Measurements from ENCODE around the gene DUSP18.
"Not testable (repeated sequence)": the region's sequence is repeated elsewhere in the genome, so short reads cannot be mapped to it uniquely, and the experiment has no call there.

Gene DUSP18

DNA sequence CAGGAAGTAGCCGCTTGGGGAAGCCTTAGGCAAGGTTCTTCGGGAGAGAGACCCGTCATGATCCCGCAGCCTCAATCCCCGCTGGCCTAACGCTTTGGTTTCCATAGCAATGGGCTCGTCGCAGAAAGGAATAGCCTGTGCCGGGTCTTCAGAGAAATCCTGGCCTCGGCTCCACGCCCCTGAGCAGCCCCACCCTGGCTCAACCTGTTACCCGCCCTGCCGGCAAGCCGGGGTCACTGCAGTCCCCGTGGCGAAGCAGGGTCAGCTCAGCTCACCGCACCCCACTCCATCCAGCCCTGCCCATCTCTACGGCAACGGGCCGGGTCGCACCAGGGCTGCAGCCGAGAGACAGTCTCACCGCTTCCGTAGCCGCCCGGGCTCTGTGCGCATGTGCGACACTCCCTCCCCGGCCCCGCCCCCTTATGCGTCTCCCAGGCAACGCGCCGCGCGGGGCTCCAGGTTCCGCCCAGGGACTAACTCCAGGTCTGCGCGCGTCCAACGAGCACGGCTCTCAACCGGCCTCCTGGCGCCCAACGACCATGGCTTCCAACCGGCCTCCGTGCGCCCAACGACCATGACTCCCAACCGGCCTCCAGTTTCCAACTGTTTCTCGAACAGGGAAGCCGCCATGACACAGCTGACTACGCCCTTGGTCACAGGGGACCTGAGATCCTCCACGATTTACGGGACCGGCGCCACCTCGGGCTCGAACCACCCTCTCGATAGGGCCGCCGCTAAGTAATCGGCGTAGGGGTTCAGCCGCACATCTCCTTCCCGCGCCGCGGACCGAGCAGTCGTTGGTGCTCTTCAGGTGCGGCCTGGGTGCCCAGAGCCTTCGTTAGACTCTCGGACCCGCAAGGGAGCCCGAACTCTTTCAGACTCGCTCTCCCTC lies at the start of gene DUSP18:
TSS of gene DUSP18 (minus strand) at position 382 of the 892 bp plus-strand sequence. CDS start 3,872 bp downstream, outside the sequence.
- H3K9me3 Mint-ChIP-seq, result no peaks in the 10 kb centered on the region
- H3K27me3 Mint-ChIP-seq (ENCODE audit: low read depth), result peaks cover 10% of the 10 kb centered on the region
- peaks cover 17% of the 10 kb centered on the region for H3K4me1 Mint-ChIP-seq (ENCODE audit: low read depth)
- peak within 1 kb of the TSS; percentile 96 for H3K4me3 Mint-ChIP-seq
- peak; percentile 91 for DNase-seq (ENCODE audit: low spot score)
- peaks cover 11% of the 10 kb centered on the region for H3K36me3 Mint-ChIP-seq (ENCODE audit: low read depth)
- H3K27ac Mint-ChIP-seq, result peak within 1 kb of the TSS; percentile 93

GRCh38 chr22:30714062-30714461 lies 46.4 kb upstream of the DUSP18 start:
- H3K27ac Mint-ChIP-seq, result no peak overlapping the region
- no peaks in the 10 kb centered on the region for H3K9me3 Mint-ChIP-seq
- DNase-seq (ENCODE audit: low spot score), result no peak
- peaks cover 4% of the 10 kb centered on the region for H3K4me1 Mint-ChIP-seq (ENCODE audit: low read depth)
- no peaks in the 10 kb centered on the region for H3K36me3 Mint-ChIP-seq (ENCODE audit: low read depth)
- H3K4me3 Mint-ChIP-seq, result no peak overlapping the region
- H3K27me3 Mint-ChIP-seq (ENCODE audit: low read depth), result no peaks in the 10 kb centered on the region

- no peaks in the 10 kb centered on the region for H3K27me3 Mint-ChIP-seq (ENCODE audit: low read depth)
- H3K36me3 Mint-ChIP-seq (ENCODE audit: low read depth), result no peaks in the 10 kb centered on the region
- no peak overlapping the region for H3K27ac Mint-ChIP-seq
- no peak for DNase-seq (ENCODE audit: low spot score)
- no peaks in the 10 kb centered on the region for H3K9me3 Mint-ChIP-seq
- no peak overlapping the region for H3K4me3 Mint-ChIP-seq
- peaks cover 4% of the 10 kb centered on the region for H3K4me1 Mint-ChIP-seq (ENCODE audit: low read depth)
Measured at GRCh38 chr22:30712094-30712493, 44.4 kb upstream of the DUSP18 start.

- H3K4me1 Mint-ChIP-seq (ENCODE audit: low read depth), result peaks cover 19% of the 10 kb centered on the region
- not testable (repeated sequence) for H3K4me3 Mint-ChIP-seq; H3K27me3 Mint-ChIP-seq (ENCODE audit: low read depth); H3K27ac Mint-ChIP-seq; H3K9me3 Mint-ChIP-seq; H3K36me3 Mint-ChIP-seq (ENCODE audit: low read depth)
- DNase-seq (ENCODE audit: low spot score), result peak; percentile 23
Measured at GRCh38 chr22:30709980-30710379, 42.3 kb upstream of the DUSP18 start.

DNA sequence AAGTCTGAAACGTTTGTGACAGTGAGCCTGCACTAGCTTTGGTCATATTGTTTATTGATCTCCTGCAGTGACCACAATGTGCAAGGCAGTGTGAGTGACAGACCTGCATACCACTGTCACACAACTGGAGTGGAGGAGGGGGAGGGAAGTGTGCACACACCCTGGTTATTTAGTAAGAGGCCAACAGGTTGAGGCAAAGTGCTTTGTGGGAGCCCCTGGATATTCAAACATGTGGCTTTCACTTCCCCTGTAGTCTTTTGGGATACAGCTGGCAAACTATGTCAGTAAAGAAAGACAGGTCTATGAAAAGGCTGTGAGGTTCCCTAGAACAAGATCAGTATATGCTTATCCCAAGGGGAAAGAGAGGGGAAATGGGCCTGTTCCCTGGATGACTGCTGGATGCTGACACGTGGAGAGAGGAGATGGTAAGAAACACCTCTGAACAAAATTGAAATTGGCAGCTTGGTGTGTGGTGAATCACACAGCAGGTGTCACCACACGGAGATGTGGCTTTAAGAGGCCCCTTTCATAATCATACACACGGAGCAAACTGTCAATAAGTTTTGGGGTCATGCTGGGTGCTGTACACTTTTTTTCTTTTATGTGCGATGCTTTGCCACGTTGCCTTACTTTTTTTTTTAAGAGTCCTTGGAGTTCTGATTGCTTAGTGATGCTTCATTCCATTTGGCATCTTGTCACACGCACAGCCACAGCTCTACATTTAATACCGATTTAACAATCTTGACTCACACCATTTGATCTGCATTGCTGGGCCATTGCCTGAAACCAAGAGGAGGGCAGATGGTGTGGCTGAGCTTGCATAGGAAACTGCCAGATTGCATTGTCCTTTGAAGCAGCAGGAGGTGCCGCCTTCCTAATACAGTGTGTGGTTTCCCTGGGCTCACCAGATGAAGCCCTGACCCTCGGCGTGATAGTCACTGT lies 38.3 kb upstream of the DUSP18 start:
- H3K36me3 Mint-ChIP-seq (ENCODE audit: low read depth), result no peaks in the 10 kb centered on the region
- H3K27me3 Mint-ChIP-seq (ENCODE audit: low read depth), result no peaks in the 10 kb centered on the region
- H3K9me3 Mint-ChIP-seq, result no peaks in the 10 kb centered on the region
- peak overlapping the region; percentile 67 for H3K27ac Mint-ChIP-seq
- no peak overlapping the region for H3K4me3 Mint-ChIP-seq
- H3K4me1 Mint-ChIP-seq (ENCODE audit: low read depth), result peaks cover 19% of the 10 kb centered on the region
- DNase-seq (ENCODE audit: low spot score), result no peak

DNA sequence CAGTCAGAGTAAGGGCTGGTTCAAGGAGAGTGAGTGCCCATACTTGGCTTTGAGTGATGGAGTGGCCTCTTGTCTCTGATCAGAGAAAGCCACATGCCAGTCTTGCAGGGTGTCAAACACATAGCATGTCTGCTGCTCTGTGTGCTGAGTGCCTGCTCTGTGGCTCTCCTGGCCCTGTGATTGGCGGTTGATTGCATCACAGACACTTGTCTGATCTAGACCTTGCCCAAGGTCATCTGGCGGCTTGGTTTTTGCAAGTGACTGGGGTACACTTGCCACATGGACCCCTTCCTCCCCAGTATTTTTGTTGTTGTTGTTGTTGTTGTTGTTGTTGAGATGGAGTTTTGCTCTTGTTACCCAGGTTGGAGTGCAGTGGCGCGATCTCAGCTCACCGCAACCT lies 37.3 kb upstream of the DUSP18 start:
- H3K9me3 Mint-ChIP-seq, result no peaks in the 10 kb centered on the region
- peaks cover 16% of the 10 kb centered on the region for H3K4me1 Mint-ChIP-seq (ENCODE audit: low read depth)
- H3K4me3 Mint-ChIP-seq, result no peak overlapping the region
- H3K27ac Mint-ChIP-seq, result no peak overlapping the region
- DNase-seq (ENCODE audit: low spot score), result no peak
- H3K27me3 Mint-ChIP-seq (ENCODE audit: low read depth), result no peaks in the 10 kb centered on the region
- H3K36me3 Mint-ChIP-seq (ENCODE audit: low read depth), result no peaks in the 10 kb centered on the region

GRCh38 chr22:30702856-30703255 lies 35.2 kb upstream of the DUSP18 start:
- Mint-ChIP-seq H3K27ac (no peak overlapping the region), H3K4me3 (no peak overlapping the region), H3K9me3 (no peaks in the 10 kb centered on the region), H3K4me1 (ENCODE audit: low read depth) (peaks cover 15% of the 10 kb centered on the region), H3K36me3 (ENCODE audit: low read depth) (no peaks in the 10 kb centered on the region), H3K27me3 (ENCODE audit: low read depth) (no peaks in the 10 kb centered on the region)
- DNase-seq (ENCODE audit: low spot score), result no peak

DNA sequence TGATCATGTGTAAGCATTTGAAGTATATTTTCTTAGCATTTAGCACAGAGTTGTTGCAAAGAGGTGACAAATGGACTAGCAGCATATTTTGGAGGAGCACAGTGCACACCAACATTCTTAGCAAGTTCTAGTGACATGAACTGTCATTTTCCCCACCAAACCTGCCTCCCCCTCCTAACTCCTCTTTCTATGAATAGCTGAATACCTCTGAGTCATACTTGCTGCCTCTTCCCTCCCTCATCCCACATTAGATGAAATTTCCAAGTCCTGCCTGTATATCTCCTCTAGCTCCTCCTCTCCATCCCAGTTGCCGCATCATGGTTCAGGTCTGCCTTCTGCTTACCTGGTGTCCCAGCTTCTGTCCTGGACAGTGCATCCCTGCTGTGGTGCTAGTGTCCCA lies 34.2 kb upstream of the DUSP18 start:
- Mint-ChIP-seq H3K4me1 (ENCODE audit: low read depth) (peaks cover 15% of the 10 kb centered on the region), H3K4me3 (no peak overlapping the region), H3K27ac (no peak overlapping the region), H3K36me3 (ENCODE audit: low read depth) (no peaks in the 10 kb centered on the region), H3K27me3 (ENCODE audit: low read depth) (peaks cover 2% of the 10 kb centered on the region), H3K9me3 (no peaks in the 10 kb centered on the region)
- no peak for DNase-seq (ENCODE audit: low spot score)

DNA sequence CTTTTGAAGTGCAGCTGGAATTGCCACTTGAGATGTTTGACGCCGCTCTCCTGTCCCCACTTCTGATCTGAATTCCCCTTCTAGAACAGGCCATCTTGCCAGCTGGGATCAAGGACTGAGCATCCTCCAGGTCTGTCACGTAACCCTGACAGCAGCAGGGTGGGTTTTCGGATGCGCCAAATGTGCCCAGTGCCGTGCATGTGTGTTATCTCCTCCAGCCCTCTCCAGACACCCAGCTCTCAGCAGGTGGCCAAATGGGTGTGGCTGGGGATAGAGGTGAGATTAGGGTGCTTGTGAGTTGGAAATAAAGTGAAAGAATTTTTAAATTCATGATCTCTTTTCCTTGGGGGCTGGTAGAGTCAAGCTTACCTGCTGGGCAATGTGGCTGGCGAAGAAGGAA lies 30.3 kb upstream of the DUSP18 start:
- Mint-ChIP-seq H3K27me3 (ENCODE audit: low read depth) (peaks cover 21% of the 10 kb centered on the region), H3K4me1 (ENCODE audit: low read depth) (peaks cover 3% of the 10 kb centered on the region), H3K9me3 (no peaks in the 10 kb centered on the region), H3K36me3 (ENCODE audit: low read depth) (peaks cover 2% of the 10 kb centered on the region), H3K4me3 (no peak overlapping the region), H3K27ac (no peak overlapping the region)
- no peak for DNase-seq (ENCODE audit: low spot score)

DNA sequence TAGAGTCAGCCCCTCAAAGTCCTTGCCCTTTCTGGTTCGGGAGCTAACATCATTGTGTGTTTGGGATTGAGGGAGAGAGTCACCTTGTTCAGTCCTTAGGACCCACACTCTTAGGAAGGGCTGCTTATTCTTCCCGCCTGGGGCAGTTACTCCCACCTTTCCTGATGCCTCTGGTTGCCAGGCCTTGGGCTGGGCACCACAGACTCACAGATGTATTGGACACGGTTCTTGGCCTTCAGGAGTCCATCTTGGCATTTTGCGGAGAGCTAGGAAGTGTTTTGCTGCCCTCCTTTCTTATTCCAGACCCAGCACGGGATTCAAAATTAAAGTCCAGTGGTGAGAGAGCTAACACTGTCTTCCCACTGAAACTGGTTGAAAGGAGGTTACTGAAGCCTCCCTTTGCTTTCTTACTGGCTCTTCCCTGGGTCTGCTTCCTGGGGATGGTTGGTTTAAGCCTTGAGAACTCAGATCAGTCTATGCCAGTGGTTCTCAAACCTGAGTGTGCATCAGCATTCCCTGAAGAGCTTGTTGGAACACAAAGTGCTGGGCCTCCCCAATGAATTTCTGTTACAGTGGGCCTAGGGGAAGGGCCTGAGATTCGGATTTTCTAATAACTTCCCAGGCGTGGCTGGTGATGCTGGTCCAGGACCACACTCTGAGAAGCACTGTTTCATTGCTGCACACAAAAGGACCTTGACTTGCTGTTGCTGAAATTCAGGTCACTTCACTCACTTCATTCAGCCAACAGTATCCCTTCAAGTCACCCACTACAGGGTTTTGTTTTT lies 28.4 kb upstream of the DUSP18 start:
- H3K9me3 Mint-ChIP-seq, result no peaks in the 10 kb centered on the region

GRCh38 chr22:30695351-30695851 lies 27.7 kb upstream of the DUSP18 start:
- Mint-ChIP-seq H3K4me3 (peak overlapping the region; percentile 72), H3K9me3 (no peaks in the 10 kb centered on the region), H3K36me3 (ENCODE audit: low read depth) (peaks cover 2% of the 10 kb centered on the region), H3K27me3 (ENCODE audit: low read depth) (peaks cover 24% of the 10 kb centered on the region), H3K4me1 (ENCODE audit: low read depth) (peaks cover 3% of the 10 kb centered on the region), H3K27ac (peak overlapping the region; percentile 54)
- DNase-seq (ENCODE audit: low spot score), result no peak

More for the DNA sequence above, 28.4 kb upstream of the DUSP18 start:
- peaks cover 24% of the 10 kb centered on the region for H3K27me3 Mint-ChIP-seq (ENCODE audit: low read depth)
- H3K4me3 Mint-ChIP-seq, result peak overlapping the region; percentile 72
- DNase-seq (ENCODE audit: low spot score), result no peak
- peaks cover 3% of the 10 kb centered on the region for H3K4me1 Mint-ChIP-seq (ENCODE audit: low read depth)
- H3K27ac Mint-ChIP-seq, result peak overlapping the region; percentile 54
- peaks cover 2% of the 10 kb centered on the region for H3K36me3 Mint-ChIP-seq (ENCODE audit: low read depth)

- H3K27me3 Mint-ChIP-seq (ENCODE audit: low read depth), result peaks cover 24% of the 10 kb centered on the region
- H3K36me3 Mint-ChIP-seq (ENCODE audit: low read depth), result peaks cover 2% of the 10 kb centered on the region
- peak within 1 kb of the TSS; percentile 65 for H3K27ac Mint-ChIP-seq
- peak within 1 kb of the TSS; percentile 90 for H3K4me3 Mint-ChIP-seq
- peak; percentile 30 for DNase-seq (ENCODE audit: low spot score)
- no peaks in the 10 kb centered on the region for H3K9me3 Mint-ChIP-seq
- peaks cover 3% of the 10 kb centered on the region for H3K4me1 Mint-ChIP-seq (ENCODE audit: low read depth)
Measured at GRCh38 chr22:30694640-30695350, 27.1 kb upstream of the DUSP18 start, which contains the start of gene OSBP2. Gene OSBP2, plus strand, starts transcription at chr22:30694874. Its CDS starts 36 bp downstream, at chr22:30694910.

Data from T-helper 2 cell treated with Interferon-gamma antibody and Interleukin-4, amounts not matched to agents 5 μg/mL and 100 μg/mL, for 36 hours (primary cell).